ENCODE data around the gene ZNF354C.

ZNF354C gene

DNA sequence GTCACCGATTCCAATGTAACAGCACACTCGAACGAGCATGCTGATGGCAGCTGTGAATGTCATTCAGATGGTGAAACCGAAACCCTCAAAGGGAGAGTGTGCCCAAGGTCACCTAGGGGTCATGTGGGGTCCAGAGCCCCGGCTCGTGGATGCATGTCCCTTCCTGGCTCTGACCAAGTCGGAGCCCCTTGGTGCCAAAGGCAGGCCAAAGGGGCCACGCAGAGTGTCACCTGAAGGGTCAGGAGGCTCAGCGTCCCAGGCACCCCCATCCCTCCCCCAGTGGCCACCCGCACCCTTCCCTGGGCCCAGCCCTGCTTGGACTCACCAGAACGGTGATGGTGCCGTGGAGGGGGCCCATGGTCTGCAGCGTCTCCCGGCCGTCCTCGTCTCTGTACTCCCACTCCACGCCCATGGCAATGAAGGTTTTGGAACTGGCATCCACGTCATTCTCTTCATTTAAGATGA, 69.5 kb downstream of the ZNF354C start:
- no peak for DNase-seq

DNA sequence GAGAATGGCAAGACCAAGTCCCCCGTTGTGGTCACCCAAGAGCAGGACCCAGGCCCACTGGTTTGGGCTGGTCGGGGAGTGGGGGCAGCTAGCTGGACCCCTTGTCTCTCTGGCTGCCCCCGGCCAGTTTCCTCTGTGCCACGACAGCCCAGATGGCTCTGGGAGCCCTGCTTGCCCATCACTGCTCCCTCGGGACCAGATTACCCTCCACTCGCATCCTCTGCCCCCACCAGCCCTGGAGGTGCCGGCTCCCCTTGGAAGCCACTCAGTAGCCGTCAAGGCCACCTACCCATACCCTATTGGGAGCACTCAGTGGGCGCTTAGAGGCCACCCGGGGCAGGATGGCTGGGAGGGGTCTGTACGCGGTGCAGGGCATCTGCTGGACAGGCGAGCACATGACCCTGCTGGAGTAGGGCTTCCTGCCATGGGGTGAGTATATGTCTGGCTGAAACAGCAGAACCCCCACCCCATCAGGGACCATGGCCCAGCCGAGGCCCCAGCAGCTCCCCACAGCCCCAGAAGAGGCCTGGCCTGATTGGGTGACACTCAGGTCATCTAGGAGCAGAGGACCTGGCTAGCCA, 70.0 kb downstream of the ZNF354C start:
- no peak for DNase-seq

DNA sequence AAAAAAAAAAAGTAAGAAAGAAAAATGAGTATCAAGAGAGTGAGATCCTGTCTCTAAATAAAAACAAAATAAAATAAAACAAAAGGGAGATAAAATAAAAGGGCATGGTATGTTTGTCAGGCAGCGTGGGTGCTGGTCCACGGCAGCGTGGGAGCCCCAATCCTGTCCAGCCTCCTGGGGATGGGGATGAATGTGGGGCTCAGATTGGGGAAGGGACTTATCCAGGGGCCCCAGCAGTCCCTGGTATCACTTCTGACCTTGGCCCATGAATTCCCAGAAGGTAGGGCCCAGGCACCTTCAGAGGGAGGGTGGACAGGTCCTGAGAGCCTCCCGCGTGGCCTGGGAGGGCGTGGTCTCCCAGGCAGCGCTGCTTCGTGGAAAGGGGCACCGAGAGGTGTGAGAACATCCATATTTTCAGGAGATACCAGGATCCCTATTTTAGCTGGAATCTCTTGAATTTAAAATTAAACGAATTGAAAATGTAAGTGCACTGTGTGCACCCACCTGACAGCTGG, 71.2 kb downstream of the ZNF354C start:
- DNase-seq: no peak

DNA sequence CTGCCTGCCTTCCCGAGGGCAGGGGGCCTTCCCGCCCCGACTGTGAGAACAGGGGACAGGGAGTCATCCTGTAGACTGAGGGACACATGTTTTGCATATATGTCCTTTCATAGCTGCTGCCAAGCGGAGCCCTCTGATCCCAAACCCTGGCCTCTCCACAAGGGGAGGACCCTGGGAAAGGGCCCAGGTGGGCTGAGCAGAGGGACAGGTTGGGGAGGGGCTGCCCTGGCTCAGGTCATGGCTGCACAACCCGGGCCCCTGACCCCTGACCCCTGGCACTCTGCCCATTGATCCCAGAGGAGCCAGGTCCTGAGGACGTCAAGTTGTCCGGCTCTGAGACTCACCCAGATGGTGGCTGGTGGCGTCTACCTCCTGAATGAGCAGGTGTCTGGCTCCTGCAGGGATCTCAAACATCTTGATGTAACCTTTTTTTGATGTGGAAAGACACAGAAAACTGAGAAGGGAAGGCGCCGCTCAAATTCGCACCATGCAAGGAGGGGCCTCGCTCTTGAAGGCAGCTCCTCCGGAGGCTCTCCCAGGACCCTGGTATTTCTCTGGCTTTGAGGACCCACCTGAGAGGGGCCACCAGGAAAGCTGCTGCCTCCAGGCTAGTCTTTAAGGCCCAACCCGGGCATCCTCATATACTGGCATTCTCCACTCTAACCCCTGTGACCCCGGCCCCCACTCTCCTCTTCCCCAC, 71.9 kb downstream of the ZNF354C start:
- no peak for DNase-seq

DNA sequence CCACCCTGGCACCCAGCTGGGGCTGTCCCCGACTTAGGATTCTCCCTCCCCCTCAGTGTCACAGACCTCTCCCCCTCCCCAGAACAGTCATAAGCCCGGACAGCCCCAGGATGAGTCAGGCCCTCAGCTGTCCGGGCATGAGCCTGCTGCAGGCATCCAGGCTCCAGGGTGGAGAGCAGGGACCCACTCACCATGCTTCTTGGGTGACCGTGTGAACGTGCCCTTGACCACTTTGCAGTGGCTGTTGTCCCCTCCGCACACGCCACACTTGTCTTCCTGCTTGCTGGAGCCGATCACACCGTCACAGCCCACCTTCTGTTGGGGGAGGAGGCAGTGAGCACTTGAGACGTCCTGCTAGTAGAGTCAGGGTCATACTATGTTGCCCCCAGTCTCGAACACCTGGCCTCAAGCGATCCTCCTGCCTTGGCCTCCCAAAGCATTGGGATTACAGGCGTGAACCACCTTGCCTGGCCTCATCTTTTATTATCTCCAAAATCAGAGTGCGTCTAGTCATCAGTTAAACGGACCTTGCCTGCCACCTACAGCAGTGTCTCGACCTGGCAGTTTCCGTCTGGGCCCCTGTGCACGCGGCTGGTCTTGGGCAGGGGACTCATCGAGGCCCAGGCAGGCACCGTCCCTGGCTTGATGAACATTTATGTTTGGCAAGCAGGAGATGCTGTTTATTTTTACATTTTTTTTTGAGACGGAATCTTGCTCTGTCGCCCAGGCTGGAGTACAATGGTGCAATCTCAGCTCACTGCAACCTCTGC, 72.6 kb downstream of the ZNF354C start:
- peak in 1 of 3 experiments; percentile 3 for DNase-seq
